GM18511 (cell line): ENCODE results near the gene FMO4.
"Not testable (repeated sequence)": the region's sequence is repeated elsewhere in the genome, so short reads cannot be mapped to it uniquely, and the experiment has no call there.

Experiments
- ATAC-seq: cut with Tn5 transposase; IDR thresholded peaks from one replicate; pipeline ENCODE4 v1.9.1; 2021; ENCODE audit warnings: mild to moderate bottlenecking, moderate library complexity; ENCODE audit not compliant: unreplicated experiment

Gene FMO4

GRCh38 chr1:171381866-171382210 lies 67.9 kb downstream of the FMO4 start:
- no peak for ATAC-seq

- no peak for ATAC-seq
Observed at GRCh38 chr1:171384496-171384895, 70.5 kb downstream of the FMO4 start.

- ATAC-seq, result no peak
Observed at GRCh38 chr1:171389171-171389570, 75.2 kb downstream of the FMO4 start.

GRCh38 chr1:171390740-171391139 lies 76.8 kb downstream of the FMO4 start:
- not testable (repeated sequence) for ATAC-seq
